Kidney (tissue), 22 donors: ENCODE results near the gene HECTD4. TPM values are rescaled to one million over a fixed set of nuclear protein-coding genes. Genes with fewer than 3 reads are reported as not detected.
A peak's percentile ranks its signal among the peaks of the same experiment; 100 is the strongest.

Experiments
- DNase-seq, 5 donors: peaks; one replicate each; pipeline ENCODE4 v3.0.0-alpha.2; 2013 to 2020
- FAIRE-seq: peaks from 2 replicates; lab custom pipeline; 2012; peaks lifted over from hg19 to GRCh38; lab: Jason Lieb, UNC
- H3K27ac ChIP-seq, 2 donors: one replicate each; pipeline ENCODE4 v1.7.0; 2013; ENCODE audit warnings: low read depth in 2 of 2, low read length in 2 of 2, inconsistent platforms in 1 of 2
- H3K27me3 ChIP-seq: one replicate; pipeline ENCODE4 v1.7.1; 2013; ENCODE audit warnings: low read length, inconsistent platforms; ENCODE audit not compliant: control insufficient read depth, insufficient read depth
- H3K36me3 ChIP-seq, 3 donors: one replicate each; pipeline versions ENCODE4 v1.7.0 to v1.7.1; 2013; ENCODE audit warnings: low read length in 3 of 3, control low read depth in 1 of 3, inconsistent platforms in 1 of 3; ENCODE audit not compliant: insufficient read depth in 3 of 3, control insufficient read depth in 2 of 3
- H3K4me1 ChIP-seq, 3 donors: one replicate each; pipeline versions ENCODE4 v1.7.0 to v1.7.1; 2013; ENCODE audit warnings: low read length in 3 of 3, inconsistent platforms in 1 of 3, low read depth in 1 of 3; ENCODE audit not compliant: control insufficient read depth in 2 of 3, insufficient read depth in 2 of 3
- H3K4me3 ChIP-seq, 3 donors: one replicate each; pipeline versions ENCODE4 v1.7.0 to v1.8.1; 2013; ENCODE audit warnings: low read length in 3 of 3, control low read depth in 1 of 3, inconsistent platforms in 1 of 3
- H3K9ac ChIP-seq, 3 donors: one replicate each; pipeline versions ENCODE4 v1.7.0 to v1.7.1; 2013; ENCODE audit warnings: low read length in 3 of 3, control low read depth in 1 of 3, inconsistent platforms in 1 of 3
- H3K9me3 ChIP-seq, 3 donors: one replicate each; pipeline versions ENCODE4 v1.7.0 to v1.7.1; 2013; ENCODE audit warnings: low read length in 3 of 3, control low read depth in 1 of 3, inconsistent platforms in 1 of 3; ENCODE audit not compliant: control insufficient read depth in 2 of 3, insufficient read depth in 1 of 3
- intact Hi-C: fragments of 100-400 bp; cut with DNase I; formaldehyde crosslinking; loops from one replicate; pipeline ENCODE4 v1.11.1; 2022
- long read RNA-seq, 10 donors: library from polyadenylated mRNA in 1 of 10; unstranded in 1 of 10; transcript quantifications; one replicate each; pipeline ENCODE4 v2.0.0 and lab custom pipeline, GENCODE V29; 2021 to 2026
- polyA plus RNA-seq: library from polyadenylated mRNA; stranded (reverse); fragments of 350-450 nt; fragmentation: Illumina TruSeq; extraction: RNeasy Lipid Tissue Mini Kit (QIAGEN cat#74804); gene quantifications from one replicate; pipeline ENCODE4 v1.2.3, GENCODE V29; 2014; ENCODE audit warnings: low read depth, low replicate concordance; ENCODE audit not compliant: insufficient read depth
- total RNA-seq: library from RNA; stranded (reverse); fragmentation: NEBNext Ultra II Directional; extraction: Animal tissue kit (Norgen Biotek cat#: 25700); gene quantifications from one replicate; pipeline ENCODE4 v1.2.1, GENCODE V29; 2021
- TF ChIP-seq, protein P1 (sequence below): IDR thresholded peaks from 3 replicates; pipeline ENCODE4 v1.5.1; 2012; ENCODE audit warnings: mild to moderate bottlenecking, moderate library complexity, borderline replicate concordance; ENCODE audit not compliant: insufficient read depth; ENCODE audit errors: extremely low read depth
- donor health status: control.
- donor health status: control.
- donor health status: control.
- donor health status: control.
- donor health status: control.
- donor health status: DM: yes; HTN: yes; CAD: no.
- donor health status: Normal renal cell carcinoma (clear cell type).

The HECTD4 gene
- 53.1 TPM for total RNA-seq
- polyA plus RNA-seq, result 15.6 TPM
- long read RNA-seq, donor 1, result 0 reads
- long read RNA-seq, donor 2, result 0 reads
- long read RNA-seq, donor 3, result 0 reads
- long read RNA-seq, donor 4, result 0 reads
- long read RNA-seq, donor 5, result 0 reads
- long read RNA-seq, donor 6, result 0 reads
- long read RNA-seq, donor 7, partial matches to known transcripts, result 11 of 24 reads
- long read RNA-seq, donor 7, other reads (novel, unspliced or antisense), result 13 of 24 reads
- long read RNA-seq, donor 8, result 0 reads
- long read RNA-seq, donor 9, partial matches to known transcripts, result 0 of 1 reads
- long read RNA-seq, donor 9, other reads (novel, unspliced or antisense), result 0 of 1 reads
- long read RNA-seq, donor 10, result 0 reads

- intact Hi-C loops, result loop anchor here (10.0 kb wide), 1 partner anchor 107 kb away; no protein-coding TSS in a partner anchor
- H3K27ac ChIP-seq, result peak within 1 kb of the TSS; percentile 83 to 91
- H3K4me1 ChIP-seq, result peaks cover 0 to 11% (median 7%) of the 10 kb centered on the region in 3 donors
- H3K9me3 ChIP-seq, result no peaks in the 10 kb centered on the region
- H3K4me3 ChIP-seq, result peak within 1 kb of the TSS; percentile 67 to 83 (median 72)
- DNase-seq (peak; percentile 94 to 98 (median 95)), FAIRE-seq (no peak)
- TF ChIP-seq, protein P1, sequence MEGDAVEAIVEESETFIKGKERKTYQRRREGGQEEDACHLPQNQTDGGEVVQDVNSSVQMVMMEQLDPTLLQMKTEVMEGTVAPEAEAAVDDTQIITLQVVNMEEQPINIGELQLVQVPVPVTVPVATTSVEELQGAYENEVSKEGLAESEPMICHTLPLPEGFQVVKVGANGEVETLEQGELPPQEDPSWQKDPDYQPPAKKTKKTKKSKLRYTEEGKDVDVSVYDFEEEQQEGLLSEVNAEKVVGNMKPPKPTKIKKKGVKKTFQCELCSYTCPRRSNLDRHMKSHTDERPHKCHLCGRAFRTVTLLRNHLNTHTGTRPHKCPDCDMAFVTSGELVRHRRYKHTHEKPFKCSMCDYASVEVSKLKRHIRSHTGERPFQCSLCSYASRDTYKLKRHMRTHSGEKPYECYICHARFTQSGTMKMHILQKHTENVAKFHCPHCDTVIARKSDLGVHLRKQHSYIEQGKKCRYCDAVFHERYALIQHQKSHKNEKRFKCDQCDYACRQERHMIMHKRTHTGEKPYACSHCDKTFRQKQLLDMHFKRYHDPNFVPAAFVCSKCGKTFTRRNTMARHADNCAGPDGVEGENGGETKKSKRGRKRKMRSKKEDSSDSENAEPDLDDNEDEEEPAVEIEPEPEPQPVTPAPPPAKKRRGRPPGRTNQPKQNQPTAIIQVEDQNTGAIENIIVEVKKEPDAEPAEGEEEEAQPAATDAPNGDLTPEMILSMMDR, result no peak
- H3K9ac ChIP-seq, result peak within 1 kb of the TSS; percentile 36 to 81 (median 69)
- no peaks in the 10 kb centered on the region for H3K36me3 ChIP-seq
- no peaks in the 10 kb centered on the region for H3K27me3 ChIP-seq
Measured at GRCh38 chr12:112381883-112382796, at the start of gene HECTD4. TSS of gene HECTD4 (minus strand) at chr12:112382431. CDS start at chr12:112382128, 303 bp downstream.

DNA sequence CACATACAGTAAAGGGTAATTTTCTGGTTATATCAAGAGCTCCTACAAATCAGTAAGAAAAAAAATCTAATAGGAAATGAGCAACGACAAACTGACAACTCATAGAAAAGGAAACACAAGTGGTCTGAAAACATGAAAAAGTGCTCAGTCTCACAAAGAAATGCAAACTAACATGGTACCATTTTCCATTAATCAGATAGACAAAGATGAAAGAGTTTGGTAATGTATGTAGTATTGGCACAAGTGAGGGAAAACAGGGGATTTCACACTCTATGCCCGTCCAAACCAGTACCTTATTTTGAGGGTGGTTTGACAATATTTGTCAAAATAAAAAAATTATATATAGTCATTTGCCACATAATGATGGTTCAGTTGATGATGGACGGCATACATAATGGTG, 49.7 kb upstream of the HECTD4 start:
- Histone ChIP-seq H3K4me1 (no peaks in the 10 kb centered on the region), H3K36me3 (no peaks in the 10 kb centered on the region), H3K9ac (no peak overlapping the region), H3K9me3 (no peaks in the 10 kb centered on the region), H3K27me3 (no peaks in the 10 kb centered on the region), H3K4me3 (no peak overlapping the region), H3K27ac (no peak overlapping the region)
- TF ChIP-seq, protein P1, result no peak
- intact Hi-C loops, result no loop called here
- DNase-seq (no peak), FAIRE-seq (no peak)

DNA sequence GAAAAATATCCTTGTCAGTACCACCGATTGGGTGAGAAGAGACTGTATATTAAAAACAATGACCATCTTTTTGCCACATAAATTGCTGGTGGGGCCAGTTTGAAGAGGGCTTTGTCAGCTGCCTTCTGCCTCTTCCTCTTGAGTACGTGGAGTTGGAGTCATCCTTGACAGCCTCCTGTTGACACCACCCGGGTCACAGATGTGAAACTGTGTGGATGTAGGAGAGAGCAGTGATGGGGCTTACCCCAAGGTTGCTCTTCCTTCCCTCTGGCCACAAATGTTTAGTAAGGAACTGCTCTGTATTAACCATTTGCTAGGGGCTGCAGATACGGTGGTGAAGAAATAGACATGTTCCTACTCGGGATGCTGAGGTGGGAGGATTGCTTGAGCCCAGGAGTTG, 48.7 kb upstream of the HECTD4 start:
- H3K27ac ChIP-seq, result no peak overlapping the region
- DNase-seq, result no peak
- H3K36me3 ChIP-seq, result peaks cover 0 to 2% (median 0%) of the 10 kb centered on the region in 3 donors
- TF ChIP-seq, protein P1, result no peak
- H3K4me3 ChIP-seq, result no peak overlapping the region
- FAIRE-seq, result no peak
- H3K4me1 ChIP-seq, result no peaks in the 10 kb centered on the region
- intact Hi-C loops, result no loop called here
- no peaks in the 10 kb centered on the region for H3K9me3 ChIP-seq
- H3K27me3 ChIP-seq, result no peaks in the 10 kb centered on the region
- no peak overlapping the region for H3K9ac ChIP-seq
